HepG2 (cell line): ENCODE results near the gene TPGS1. TPM values are rescaled to one million over a fixed set of nuclear protein-coding genes. Genes with fewer than 3 reads are reported as not detected.

Experiments used
- HOXA9 ChIP-seq: sonication (generic); formaldehyde crosslinking; IDR thresholded peaks from 2 replicates; pipeline ENCODE4 v1.8.1; 2022; ENCODE audit warnings: missing genetic modification reagents, mild to moderate bottlenecking, moderate library complexity, borderline replicate concordance
- NR3C1 ChIP-seq: sonication (generic); formaldehyde crosslinking; IDR thresholded peaks from 2 replicates; pipeline ENCODE4 v1.4.0; 2020; ENCODE audit warnings: missing genetic modification reagents
- SKI ChIP-seq: fragments of 450-650 bp; IDR thresholded peaks from one replicate; pipeline ENCODE4 v1.6.1; 2018; ENCODE audit warnings: mild to moderate bottlenecking; ENCODE audit not compliant: partially characterized antibody
- SNRNP70 ChIP-seq: fragments of 200-400 bp; formaldehyde crosslinking; IDR thresholded peaks from 2 replicates; pipeline ENCODE4 v1.6.1; 2017; ENCODE audit warnings: mild to moderate bottlenecking, low read depth, low read length, moderate library complexity
- TBX3 ChIP-seq: fragments of 450-650 bp; IDR thresholded peaks from 2 replicates; pipeline ENCODE4 v1.6.1; 2017; ENCODE audit warnings: antibody characterized with exemption, mild to moderate bottlenecking, inconsistent platforms, borderline replicate concordance
- TEAD2 ChIP-seq: sonication (generic); formaldehyde crosslinking; IDR thresholded peaks from 2 replicates; pipeline ENCODE4 v1.9.0; 2021; ENCODE audit warnings: missing genetic modification reagents
- THAP11 ChIP-seq: IDR thresholded peaks from 2 replicates; pipeline ENCODE4 v1.6.1; 2016; ENCODE audit warnings: missing biosample characterization, missing genetic modification reagents
- ZNF781 ChIP-seq: sonication (generic); formaldehyde crosslinking; IDR thresholded peaks from 2 replicates; pipeline ENCODE4 v1.5.1; 2020; ENCODE audit warnings: borderline replicate concordance, mild to moderate bottlenecking, missing genetic modification reagents; ENCODE audit errors: not compliant biosample characterization
- polyA plus RNA-seq, 8 experiments: library from polyadenylated mRNA; depleted of rRNA in 3 of 8; stranded (reverse) in 7 of 8; unstranded in 1 of 8; fragments of >200 nt; fragmentation: Illumina TruSeq in 4 of 8; extraction: Trizol in 4 of 8; gene quantifications; 2 replicates each; pipeline versions ENCODE4 v1.2.1 to v1.2.3, GENCODE V29; 2011 to 2016; ENCODE audit warnings: low read depth in 4 of 8, missing spikeins in 1 of 8, mixed read lengths in 1 of 8; ENCODE audit not compliant: insufficient read depth in 1 of 8
- total RNA-seq, 5 experiments: library from RNA; depleted of rRNA; stranded (reverse); fragments of >200 nt; fragmentation: Illumina TruSeq; extraction: Trizol; gene quantifications; 2 replicates each; pipeline ENCODE4 v1.2.3, GENCODE V29; 2016; ENCODE audit warnings: low read depth in 1 of 5
- TF ChIP-seq, protein P1 (sequence below): sonication (generic); formaldehyde crosslinking; IDR thresholded peaks from 2 replicates; pipeline ENCODE4 v1.8.1; 2022; ENCODE audit warnings: low read depth, mild to moderate bottlenecking, missing genetic modification reagents
- TF ChIP-seq, protein P2 (sequence below): sonication (generic); formaldehyde crosslinking; IDR thresholded peaks from 2 replicates; pipeline ENCODE4 v1.8.1; 2023; ENCODE audit warnings: mild to moderate bottlenecking, missing genetic modification reagents
- TF ChIP-seq, protein P3 (sequence below), 2 experiments: sonication (generic) in 1 of 2; formaldehyde crosslinking in 1 of 2; IDR thresholded peaks; 2 replicates each; pipeline versions ENCODE4 v1.4.0 to v1.6.1; 2016 to 2020; ENCODE audit warnings: borderline replicate concordance in 1 of 2, low read depth in 1 of 2, mild to moderate bottlenecking in 1 of 2, missing genetic modification reagents in 1 of 2
- TF ChIP-seq, protein P4 (sequence below): sonication (generic); formaldehyde crosslinking; IDR thresholded peaks from 2 replicates; pipeline ENCODE4 v1.4.0; 2020; ENCODE audit warnings: missing genetic modification reagents
- TF ChIP-seq, protein P5 (sequence below): sonication (generic); formaldehyde crosslinking; IDR thresholded peaks from 2 replicates; pipeline ENCODE4 v1.9.0; 2022; ENCODE audit warnings: low read depth, missing genetic modification reagents
- TF ChIP-seq, protein P6 (sequence below): sonication (generic); formaldehyde crosslinking; conservative IDR thresholded peaks from 2 replicates; pipeline ENCODE4 v1.8.0; 2022; ENCODE audit warnings: low read depth, missing genetic modification reagents

The TPGS1 gene
- total and polyA plus RNA-seq, 2 of the 13 experiments (the other 11 are each of a cell fraction or from before 2014, with no cell fraction given) = 1.1 to 6.2 TPM

DNA sequence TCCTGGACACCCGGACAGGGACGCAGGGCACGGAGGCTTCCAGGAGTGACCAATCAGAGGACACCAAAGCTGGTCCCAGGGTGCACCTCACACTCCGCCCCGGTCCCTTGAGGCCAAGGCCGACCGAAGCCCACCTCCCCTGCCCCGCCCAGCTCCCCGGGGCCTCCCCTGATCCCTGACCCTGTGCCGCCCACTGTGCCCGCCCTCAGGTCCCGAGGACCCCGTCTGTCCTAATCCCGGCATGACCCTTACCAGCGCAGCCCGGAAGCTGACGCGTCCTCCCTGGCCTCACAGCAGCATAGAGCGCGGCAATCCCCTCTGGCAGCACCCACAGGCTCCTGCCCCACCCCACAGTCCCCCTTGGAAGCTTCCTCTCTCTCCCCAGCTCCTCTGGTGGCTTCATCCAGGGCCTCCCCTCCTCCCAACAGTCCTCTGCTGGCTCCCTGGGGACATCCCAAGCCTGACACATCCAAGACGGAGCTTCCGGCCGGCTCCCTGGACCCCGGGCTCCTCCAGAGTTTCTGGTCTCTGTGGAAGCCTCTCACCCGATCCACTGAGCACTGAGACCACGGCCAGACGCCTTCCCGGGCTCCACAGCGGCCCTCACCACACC, 16.9 kb downstream of the TPGS1 start (continued):
- peak; percentile 36 for TF ChIP-seq ZNF781 (CRISPR knock-in tag)
- TF ChIP-seq, protein P1, sequence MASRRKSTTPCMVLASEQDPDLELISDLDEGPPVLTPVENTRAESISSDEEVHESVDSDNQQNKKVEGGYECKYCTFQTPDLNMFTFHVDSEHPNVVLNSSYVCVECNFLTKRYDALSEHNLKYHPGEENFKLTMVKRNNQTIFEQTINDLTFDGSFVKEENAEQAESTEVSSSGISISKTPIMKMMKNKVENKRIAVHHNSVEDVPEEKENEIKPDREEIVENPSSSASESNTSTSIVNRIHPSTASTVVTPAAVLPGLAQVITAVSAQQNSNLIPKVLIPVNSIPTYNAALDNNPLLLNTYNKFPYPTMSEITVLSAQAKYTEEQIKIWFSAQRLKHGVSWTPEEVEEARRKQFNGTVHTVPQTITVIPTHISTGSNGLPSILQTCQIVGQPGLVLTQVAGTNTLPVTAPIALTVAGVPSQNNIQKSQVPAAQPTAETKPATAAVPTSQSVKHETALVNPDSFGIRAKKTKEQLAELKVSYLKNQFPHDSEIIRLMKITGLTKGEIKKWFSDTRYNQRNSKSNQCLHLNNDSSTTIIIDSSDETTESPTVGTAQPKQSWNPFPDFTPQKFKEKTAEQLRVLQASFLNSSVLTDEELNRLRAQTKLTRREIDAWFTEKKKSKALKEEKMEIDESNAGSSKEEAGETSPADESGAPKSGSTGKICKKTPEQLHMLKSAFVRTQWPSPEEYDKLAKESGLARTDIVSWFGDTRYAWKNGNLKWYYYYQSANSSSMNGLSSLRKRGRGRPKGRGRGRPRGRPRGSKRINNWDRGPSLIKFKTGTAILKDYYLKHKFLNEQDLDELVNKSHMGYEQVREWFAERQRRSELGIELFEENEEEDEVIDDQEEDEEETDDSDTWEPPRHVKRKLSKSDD (CRISPR knock-in tag) = peak; percentile 78; the same call in 1 of the 2 replicates
- TF ChIP-seq TEAD2 = no peak
- peak; percentile 83 for TF ChIP-seq THAP11 (CRISPR knock-in tag)
- TF ChIP-seq NR3C1 (CRISPR knock-in tag) = no peak
- TF ChIP-seq, protein P2, sequence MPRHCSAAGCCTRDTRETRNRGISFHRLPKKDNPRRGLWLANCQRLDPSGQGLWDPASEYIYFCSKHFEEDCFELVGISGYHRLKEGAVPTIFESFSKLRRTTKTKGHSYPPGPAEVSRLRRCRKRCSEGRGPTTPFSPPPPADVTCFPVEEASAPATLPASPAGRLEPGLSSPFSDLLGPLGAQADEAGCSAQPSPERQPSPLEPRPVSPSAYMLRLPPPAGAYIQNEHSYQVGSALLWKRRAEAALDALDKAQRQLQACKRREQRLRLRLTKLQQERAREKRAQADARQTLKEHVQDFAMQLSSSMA (CRISPR knock-in tag) = no peak
- TF ChIP-seq HOXA9 (CRISPR knock-in tag) = no peak
- TF ChIP-seq SKI = no peak
- TF ChIP-seq, protein P3, sequence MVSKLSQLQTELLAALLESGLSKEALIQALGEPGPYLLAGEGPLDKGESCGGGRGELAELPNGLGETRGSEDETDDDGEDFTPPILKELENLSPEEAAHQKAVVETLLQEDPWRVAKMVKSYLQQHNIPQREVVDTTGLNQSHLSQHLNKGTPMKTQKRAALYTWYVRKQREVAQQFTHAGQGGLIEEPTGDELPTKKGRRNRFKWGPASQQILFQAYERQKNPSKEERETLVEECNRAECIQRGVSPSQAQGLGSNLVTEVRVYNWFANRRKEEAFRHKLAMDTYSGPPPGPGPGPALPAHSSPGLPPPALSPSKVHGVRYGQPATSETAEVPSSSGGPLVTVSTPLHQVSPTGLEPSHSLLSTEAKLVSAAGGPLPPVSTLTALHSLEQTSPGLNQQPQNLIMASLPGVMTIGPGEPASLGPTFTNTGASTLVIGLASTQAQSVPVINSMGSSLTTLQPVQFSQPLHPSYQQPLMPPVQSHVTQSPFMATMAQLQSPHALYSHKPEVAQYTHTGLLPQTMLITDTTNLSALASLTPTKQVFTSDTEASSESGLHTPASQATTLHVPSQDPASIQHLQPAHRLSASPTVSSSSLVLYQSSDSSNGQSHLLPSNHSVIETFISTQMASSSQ (IDR thresholded peaks at IDR 0.05; ENCODE audit: low read depth) = no peak
- TF ChIP-seq, protein P3 (CRISPR knock-in tag; IDR thresholded peaks at IDR 0.05; ENCODE audit: borderline replicate concordance) = peak; percentile 79
- TF ChIP-seq, protein P4, sequence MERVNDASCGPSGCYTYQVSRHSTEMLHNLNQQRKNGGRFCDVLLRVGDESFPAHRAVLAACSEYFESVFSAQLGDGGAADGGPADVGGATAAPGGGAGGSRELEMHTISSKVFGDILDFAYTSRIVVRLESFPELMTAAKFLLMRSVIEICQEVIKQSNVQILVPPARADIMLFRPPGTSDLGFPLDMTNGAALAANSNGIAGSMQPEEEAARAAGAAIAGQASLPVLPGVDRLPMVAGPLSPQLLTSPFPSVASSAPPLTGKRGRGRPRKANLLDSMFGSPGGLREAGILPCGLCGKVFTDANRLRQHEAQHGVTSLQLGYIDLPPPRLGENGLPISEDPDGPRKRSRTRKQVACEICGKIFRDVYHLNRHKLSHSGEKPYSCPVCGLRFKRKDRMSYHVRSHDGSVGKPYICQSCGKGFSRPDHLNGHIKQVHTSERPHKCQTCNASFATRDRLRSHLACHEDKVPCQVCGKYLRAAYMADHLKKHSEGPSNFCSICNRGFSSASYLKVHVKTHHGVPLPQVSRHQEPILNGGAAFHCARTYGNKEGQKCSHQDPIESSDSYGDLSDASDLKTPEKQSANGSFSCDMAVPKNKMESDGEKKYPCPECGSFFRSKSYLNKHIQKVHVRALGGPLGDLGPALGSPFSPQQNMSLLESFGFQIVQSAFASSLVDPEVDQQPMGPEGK (CRISPR knock-in tag) = peak; percentile 86
- no peak for TF ChIP-seq SNRNP70
- TF ChIP-seq, protein P5, sequence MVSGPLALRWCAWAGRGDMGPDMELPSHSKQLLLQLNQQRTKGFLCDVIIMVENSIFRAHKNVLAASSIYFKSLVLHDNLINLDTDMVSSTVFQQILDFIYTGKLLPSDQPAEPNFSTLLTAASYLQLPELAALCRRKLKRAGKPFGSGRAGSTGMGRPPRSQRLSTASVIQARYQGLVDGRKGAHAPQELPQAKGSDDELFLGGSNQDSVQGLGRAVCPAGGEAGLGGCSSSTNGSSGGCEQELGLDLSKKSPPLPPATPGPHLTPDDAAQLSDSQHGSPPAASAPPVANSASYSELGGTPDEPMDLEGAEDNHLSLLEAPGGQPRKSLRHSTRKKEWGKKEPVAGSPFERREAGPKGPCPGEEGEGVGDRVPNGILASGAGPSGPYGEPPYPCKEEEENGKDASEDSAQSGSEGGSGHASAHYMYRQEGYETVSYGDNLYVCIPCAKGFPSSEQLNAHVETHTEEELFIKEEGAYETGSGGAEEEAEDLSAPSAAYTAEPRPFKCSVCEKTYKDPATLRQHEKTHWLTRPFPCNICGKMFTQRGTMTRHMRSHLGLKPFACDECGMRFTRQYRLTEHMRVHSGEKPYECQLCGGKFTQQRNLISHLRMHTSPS (CRISPR knock-in tag) = peak; percentile 84; the same call in 1 of the 2 replicates
- TF ChIP-seq, protein P6, sequence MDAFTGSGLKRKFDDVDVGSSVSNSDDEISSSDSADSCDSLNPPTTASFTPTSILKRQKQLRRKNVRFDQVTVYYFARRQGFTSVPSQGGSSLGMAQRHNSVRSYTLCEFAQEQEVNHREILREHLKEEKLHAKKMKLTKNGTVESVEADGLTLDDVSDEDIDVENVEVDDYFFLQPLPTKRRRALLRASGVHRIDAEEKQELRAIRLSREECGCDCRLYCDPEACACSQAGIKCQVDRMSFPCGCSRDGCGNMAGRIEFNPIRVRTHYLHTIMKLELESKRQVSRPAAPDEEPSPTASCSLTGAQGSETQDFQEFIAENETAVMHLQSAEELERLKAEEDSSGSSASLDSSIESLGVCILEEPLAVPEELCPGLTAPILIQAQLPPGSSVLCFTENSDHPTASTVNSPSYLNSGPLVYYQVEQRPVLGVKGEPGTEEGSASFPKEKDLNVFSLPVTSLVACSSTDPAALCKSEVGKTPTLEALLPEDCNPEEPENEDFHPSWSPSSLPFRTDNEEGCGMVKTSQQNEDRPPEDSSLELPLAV (CRISPR knock-in tag) = no peak
- no peak for TF ChIP-seq TBX3
